ENCODE measurements around the gene NFE2L1.
A peak's percentile ranks its signal among the peaks of the same experiment; 100 is the strongest.

NFE2L1 gene

DNA sequence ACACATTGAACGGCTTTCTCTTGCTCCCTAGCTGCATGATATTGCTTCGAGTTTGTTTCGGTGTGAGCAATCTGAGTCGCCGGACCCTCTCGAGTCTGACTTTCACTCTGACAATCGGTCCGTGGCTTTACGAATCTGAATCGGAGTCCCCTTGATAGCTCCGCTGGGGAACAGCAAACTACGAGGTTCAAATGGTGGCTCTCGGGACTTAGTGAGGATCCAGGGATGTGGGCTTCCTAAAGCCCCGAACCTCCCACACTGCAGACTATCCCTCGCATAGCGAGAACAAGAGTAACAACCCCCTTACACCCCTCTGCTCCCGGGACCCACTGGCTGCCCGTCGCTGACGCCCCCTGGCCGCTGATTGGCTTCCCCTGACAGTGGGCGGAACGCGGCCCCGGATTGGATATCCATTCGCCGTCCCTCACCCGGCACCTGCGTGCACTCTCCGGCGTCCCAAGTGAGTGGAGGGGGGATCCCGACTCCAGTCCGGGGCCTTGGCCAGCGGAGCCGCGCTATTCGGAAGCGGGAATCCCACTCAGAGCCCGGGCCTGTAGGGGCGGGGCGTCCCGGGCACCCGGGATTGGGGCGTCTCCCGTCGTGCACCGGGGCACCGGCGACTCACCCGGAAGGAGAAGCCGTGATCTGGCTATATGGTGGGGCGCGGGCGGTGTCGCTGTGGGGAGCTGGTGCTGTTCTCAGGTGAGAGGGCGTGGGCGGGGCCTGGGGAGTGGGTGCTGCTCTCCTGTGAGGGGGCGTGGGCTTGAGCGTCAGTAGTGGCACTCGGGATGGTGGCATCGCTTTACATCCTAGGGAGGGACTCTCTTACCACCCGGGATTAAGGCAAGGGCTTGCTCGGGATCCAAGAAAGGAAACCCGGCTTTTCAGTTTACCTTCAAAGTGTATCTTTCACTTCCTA is 59.2 kb downstream of the NFE2L1 start, which contains the start of gene SNX11:
Gene SNX11 (plus strand): TSS at position 630 of the 919 bp plus-strand sequence. CDS start 4,278 bp downstream, outside the sequence.
- peaks cover 5% of the 10 kb centered on the region for H3K9me3 ChIP-seq (ENCODE audit: severe bottlenecking)
- H3K27me3 ChIP-seq (ENCODE audit: insufficient read depth, low read depth, severe bottlenecking) = no peaks in the 10 kb centered on the region
- TF ChIP-seq CTCF (IDR thresholded peaks at IDR 0.05; ENCODE audit: low read depth, low read length) = peak; percentile 27; the same call in 1 of the 2 replicates
- peak within 1 kb of the TSS; percentile 95 for H3K27ac ChIP-seq
- peak; percentile 97 for DNase-seq
- peaks cover 6% of the 10 kb centered on the region for H3K36me3 ChIP-seq
- peak within 1 kb of the TSS; percentile 83 for H3K4me3 ChIP-seq (ENCODE audit: low read depth, low read length)

GRCh38 chr17:48110761-48111160 is 62.6 kb downstream of the NFE2L1 start:
- no peak for TF ChIP-seq CTCF (IDR thresholded peaks at IDR 0.05; ENCODE audit: low read depth, low read length)
- Histone ChIP-seq H3K27me3 (ENCODE audit: insufficient read depth, low read depth, severe bottlenecking) (no peaks in the 10 kb centered on the region), H3K27ac (no peak overlapping the region), H3K4me3 (ENCODE audit: low read depth, low read length) (no peak overlapping the region), H3K9me3 (ENCODE audit: severe bottlenecking) (no peaks in the 10 kb centered on the region), H3K36me3 (peaks cover 24% of the 10 kb centered on the region)
- no peak for DNase-seq

Data from WERI-Rb-1 (cell line).